Bronchial epithelial cell (primary cell): ENCODE measurements around the gene SLC25A39. TPM values are rescaled to one million over a fixed set of nuclear protein-coding genes. Genes with fewer than 3 reads are reported as not detected.
A peak's percentile ranks its signal among the peaks of the same experiment; 100 is the strongest.

Source experiments
- DNase-seq: peaks from one replicate; pipeline ENCODE4 v3.0.0-alpha.2; 2010; ENCODE audit warnings: low read depth
- FAIRE-seq: peaks from 2 replicates; lab custom pipeline; 2011; peaks lifted over from hg19 to GRCh38; lab: Jason Lieb, UNC
- H3K27me3 ChIP-seq: 2 replicates; pipeline ENCODE4 v1.5.1; 2011; ENCODE audit warnings: low read length; ENCODE audit not compliant: control insufficient read depth, insufficient read depth
- H3K36me3 ChIP-seq: 2 replicates; pipeline ENCODE4 v1.5.1; 2011; ENCODE audit warnings: low read length; ENCODE audit not compliant: control insufficient read depth, insufficient read depth
- H3K4me3 ChIP-seq: 2 replicates; pipeline ENCODE4 v1.5.1; 2011; ENCODE audit warnings: mild to moderate bottlenecking, low read depth, low read length, control low read depth
- CTCF ChIP-seq: IDR thresholded peaks from 2 replicates; pipeline ENCODE4 v1.5.1; 2011; ENCODE audit warnings: mild to moderate bottlenecking, moderate library complexity, low read length, control low read depth, inconsistent platforms; ENCODE audit not compliant: insufficient read depth, severe bottlenecking
- total RNA-seq: library from RNA; depleted of rRNA; stranded (reverse); fragments of >200 nt; gene quantifications from 2 replicates; pipeline ENCODE4 v1.2.1, GENCODE V29; 2014

Gene SLC25A39
- total RNA-seq, 1 donor from 2014 or later, result 83.7 TPM

- no peak for TF ChIP-seq CTCF
- peak; percentile 52 for DNase-seq
- Histone ChIP-seq H3K4me3 (no peak overlapping the region), H3K27me3 (no peaks in the 10 kb centered on the region), H3K36me3 (no peaks in the 10 kb centered on the region)
- FAIRE-seq, result no peak
Measured at GRCh38 chr17:44279666-44280391, 44.8 kb downstream of the SLC25A39 start.

- DNase-seq, result no peak
- no peak for FAIRE-seq
- Histone ChIP-seq H3K36me3 (no peaks in the 10 kb centered on the region), H3K27me3 (no peaks in the 10 kb centered on the region), H3K4me3 (no peak overlapping the region)
- TF ChIP-seq CTCF, result no peak
Measured at GRCh38 chr17:44279346-44279665, 45.3 kb downstream of the SLC25A39 start.

- no peak overlapping the region for H3K4me3 ChIP-seq
- DNase-seq (no peak), FAIRE-seq (no peak)
- TF ChIP-seq CTCF, result no peak
- no peaks in the 10 kb centered on the region for H3K27me3 ChIP-seq
- no peaks in the 10 kb centered on the region for H3K36me3 ChIP-seq
Measured at GRCh38 chr17:44277976-44278375, 46.6 kb downstream of the SLC25A39 start.

GRCh38 chr17:44273607-44274006, 51.0 kb downstream of the SLC25A39 start:
- Histone ChIP-seq H3K36me3 (no peaks in the 10 kb centered on the region), H3K4me3 (no peak overlapping the region), H3K27me3 (peaks cover 3% of the 10 kb centered on the region)
- TF ChIP-seq CTCF, result no peak
- FAIRE-seq (no peak), DNase-seq (no peak)

- H3K4me3 ChIP-seq, result no peak overlapping the region
- peaks cover 3% of the 10 kb centered on the region for H3K27me3 ChIP-seq
- FAIRE-seq, result no peak
- no peak for DNase-seq
- no peak for TF ChIP-seq CTCF
- no peaks in the 10 kb centered on the region for H3K36me3 ChIP-seq
Measured at GRCh38 chr17:44272954-44273353, 51.7 kb downstream of the SLC25A39 start.
